K562 (cell line): ENCODE results near the gene LYPD6B. TPM values are rescaled to one million over a fixed set of nuclear protein-coding genes. Genes with fewer than 3 reads are reported as not detected.

ENCODE experiments used
- ATAC-seq: fragments of 200-7000 bp; cut with Tn5 transposase; 3 replicates; pipeline ENCODE4 v1.9.1; 2020; ENCODE audit warnings: moderate library complexity
- BruUV-seq: library from RNA; stranded (reverse); fragments of 400-500 nt; replicated peaks from 2 replicates; lab custom pipeline; 2021; lab: Mats Ljungman, UMichigan
- CTCF ChIA-PET: fragments of 300-600 bp; formaldehyde crosslinking; extraction: SDS; loops from one replicate; lab custom pipeline; 2021; ENCODE audit warnings: low intra/inter-chr PET ratio; lab: Yijun Ruan, JAX
- POLR2A ChIA-PET: fragments of 300-600, 350-650 bp; sonication (Branson Sonifier 250); formaldehyde crosslinking; extraction: SDS; loops from one replicate; lab custom pipeline; 2021; ENCODE audit warnings: antibody characterized with exemption, inconsistent platforms; lab: Yijun Ruan, JAX
- DNase-seq, 4 experiments: peaks; one replicate each; pipeline versions ENCODE4 v3.0.0 to v3.0.0-alpha.2; 2011 to 2018; ENCODE audit warnings: low spot score in 3 of 4, mixed read lengths in 3 of 4; ENCODE audit errors: extremely low read depth in 1 of 4
- FAIRE-seq: peaks from 2 replicates; lab custom pipeline; 2011; peaks lifted over from hg19 to GRCh38; lab: Jason Lieb, UNC
- H2AFZ ChIP-seq: 2 replicates; pipeline ENCODE4 v1.6.0; 2011; ENCODE audit warnings: low read depth, low read length, control low read depth, inconsistent platforms
- H3K27ac ChIP-seq: fragments of 200-600 bp; 3 replicates; pipeline ENCODE4 v1.8.0; 2011; ENCODE audit warnings: low read depth, mild to moderate bottlenecking, control low read depth, inconsistent platforms, low read length, moderate library complexity, mixed read lengths; ENCODE audit errors: extremely low read depth
- H3K27me3 ChIP-seq, 2 experiments: fragments of 300-600 bp in 1 of 2; 2 replicates in 1 of 2; 3 replicates in 1 of 2; pipeline versions ENCODE4 v1.6.0 to v1.8.0; 2011; ENCODE audit warnings: inconsistent platforms in 2 of 2, low read length in 2 of 2, mild to moderate bottlenecking in 1 of 2, mixed read lengths in 1 of 2, moderate library complexity in 1 of 2; ENCODE audit not compliant: control insufficient read depth in 2 of 2, insufficient read depth in 2 of 2
- H3K36me3 ChIP-seq: fragments of 300-600 bp; 3 replicates; pipeline ENCODE4 v1.8.0; 2011; ENCODE audit warnings: mild to moderate bottlenecking, low read length, inconsistent platforms; ENCODE audit not compliant: control insufficient read depth, insufficient read depth
- H3K4me1 ChIP-seq, 2 experiments: fragments of 200-600 bp in 1 of 2; replicated peaks in 1 of 2; 2 replicates in 1 of 2; 3 replicates in 1 of 2; pipeline versions ENCODE4 v1.5.1 to v1.8.0; 2011; ENCODE audit warnings: inconsistent platforms in 2 of 2, low read length in 2 of 2, mild to moderate bottlenecking in 1 of 2, mixed read lengths in 1 of 2, moderate library complexity in 1 of 2; ENCODE audit not compliant: control insufficient read depth in 2 of 2, insufficient read depth in 2 of 2
- H3K4me2 ChIP-seq: 2 replicates; pipeline ENCODE4 v1.6.1; 2011; ENCODE audit warnings: low read length, control low read depth, inconsistent platforms, mixed read lengths; ENCODE audit not compliant: insufficient read depth
- H3K4me3 ChIP-seq: fragments of 200-600 bp; sonication (generic), shearing (Covaris generic); 2 replicates; pipeline ENCODE4 v1.5.1; 2016; ENCODE audit warnings: control low read depth, inconsistent platforms
- H3K79me2 ChIP-seq: fragments of 200-600 bp; 3 replicates; pipeline ENCODE4 v1.8.0; 2011; ENCODE audit warnings: low read length, inconsistent platforms; ENCODE audit not compliant: control insufficient read depth, insufficient read depth
- H3K9ac ChIP-seq, 2 experiments: 2 replicates each; pipeline versions ENCODE4 v1.6.0 to v1.6.1; 2011; ENCODE audit warnings: low read depth in 2 of 2, low read length in 2 of 2, control low read depth in 1 of 2, inconsistent platforms in 1 of 2, mild to moderate bottlenecking in 1 of 2, mixed read lengths in 1 of 2; ENCODE audit not compliant: insufficient read depth in 1 of 2
- H3K9me1 ChIP-seq: one replicate; pipeline ENCODE4 v1.6.0; 2011; ENCODE audit warnings: inconsistent platforms, mild to moderate bottlenecking, low read length, moderate library complexity; ENCODE audit not compliant: control insufficient read depth, insufficient read depth
- H3K9me3 ChIP-seq: replicated peaks from 2 replicates; pipeline ENCODE4 v1.5.1; 2011; ENCODE audit warnings: low read depth, low read length, inconsistent platforms; ENCODE audit not compliant: control insufficient read depth, insufficient read depth
- H4K20me1 ChIP-seq: replicated peaks from 2 replicates; pipeline ENCODE4 v1.6.1; 2011; ENCODE audit warnings: low read length, inconsistent platforms, mixed read lengths; ENCODE audit not compliant: control insufficient read depth, insufficient read depth
- DDX20 ChIP-seq: fragments of 450-650 bp; IDR thresholded peaks from 2 replicates; pipeline ENCODE4 v1.6.1; 2016; ENCODE audit warnings: missing genetic modification characterization, low read depth, mild to moderate bottlenecking, missing compliant biosample characterization, moderate library complexity
- E4F1 ChIP-seq: fragments of 250-450 bp; sonication (Bioruptor Pico); IDR thresholded peaks from 2 replicates; pipeline ENCODE4 v1.5.0; 2021; ENCODE audit warnings: mild to moderate bottlenecking, borderline replicate concordance
- ETS2 ChIP-seq: IDR thresholded peaks from 2 replicates; pipeline ENCODE4 v1.6.1; 2016; ENCODE audit warnings: borderline replicate concordance, missing genetic modification characterization, mild to moderate bottlenecking, moderate library complexity, missing compliant biosample characterization; ENCODE audit not compliant: poor library complexity, severe bottlenecking
- PCBP2 ChIP-seq: fragments of 200-400 bp; formaldehyde crosslinking; IDR thresholded peaks from 2 replicates; pipeline ENCODE4 v1.6.1; 2018; ENCODE audit warnings: low read length, low read depth, mild to moderate bottlenecking, moderate library complexity; ENCODE audit not compliant: poor library complexity, severe bottlenecking
- SOX6 ChIP-seq: fragments of 450-650 bp; IDR thresholded peaks from 2 replicates; pipeline ENCODE4 v1.6.1; 2014; ENCODE audit warnings: mild to moderate bottlenecking
- SREBF1 ChIP-seq: fragments of 150-350 bp; IDR thresholded peaks from 2 replicates; pipeline ENCODE4 v1.6.1; 2014; ENCODE audit warnings: antibody characterized with exemption, low read depth, low read length, borderline replicate concordance
- XRCC5 ChIP-seq: fragments of 200-400 bp; formaldehyde crosslinking; IDR thresholded peaks from 2 replicates; pipeline ENCODE4 v1.6.1; 2017; ENCODE audit warnings: low read depth, mild to moderate bottlenecking, low read length
- ZC3H8 ChIP-seq: fragments of 450-650 bp; IDR thresholded peaks from 2 replicates; pipeline ENCODE4 v1.6.1; 2017
- WGBS: fragments of 100-300 bp; shearing (Covaris generic); methylation state at CpG from one replicate; pipeline ENCODE4 v1.1.6; 2016; ENCODE audit warnings: low coverage, mixed read lengths; ENCODE audit not compliant: insufficient coverage; ENCODE audit errors: missing lambda C conversion rate; 5-methylcytosine and 5-hydroxymethylcytosine counted together
- in situ Hi-C: fragments of 300-500 bp; cut with MboI; formaldehyde crosslinking; loops from 4 replicates; pipeline ENCODE4 v1.15.0; 2018; ENCODE audit warnings: inconsistent platforms, mixed read lengths
- intact Hi-C: fragments of 100-400 bp; cut with micrococcal nuclease; formaldehyde crosslinking; loops from 2 replicates; pipeline ENCODE4 v1.14.2; 2022
- polyA plus RNA-seq, 8 experiments: library from polyadenylated mRNA; depleted of rRNA in 4 of 8; stranded (reverse) in 5 of 8; unstranded in 3 of 8; fragments of >200 nt; fragmentation: Nextera tagmentation in 2 of 8; fragmentation: Illumina TruSeq in 1 of 8; extraction: Ambion mirVana in 2 of 8; extraction: Trizol in 1 of 8; gene quantifications; 2 replicates each; pipeline versions ENCODE4 v1.2.1 to v1.2.3, GENCODE V29; 2011 to 2014; ENCODE audit warnings: inconsistent platforms in 1 of 8, missing spikeins in 1 of 8
- total RNA-seq, 7 experiments: library from RNA; depleted of rRNA in 6 of 7; stranded (reverse); fragments of >200 nt in 6 of 7; fragmentation: Illumina TruSeq in 2 of 7; extraction: Trizol in 2 of 7; gene quantifications; 2 replicates each; pipeline versions ENCODE4 v1.2.1 to v1.2.3, GENCODE V29; 2011 to 2021; ENCODE audit warnings: low replicate concordance in 1 of 7

The LYPD6B gene
- total and polyA plus RNA-seq, 9 of the 15 experiments (the other 6 are each of a cell fraction or from before 2014, with no cell fraction given): not detected

DNA sequence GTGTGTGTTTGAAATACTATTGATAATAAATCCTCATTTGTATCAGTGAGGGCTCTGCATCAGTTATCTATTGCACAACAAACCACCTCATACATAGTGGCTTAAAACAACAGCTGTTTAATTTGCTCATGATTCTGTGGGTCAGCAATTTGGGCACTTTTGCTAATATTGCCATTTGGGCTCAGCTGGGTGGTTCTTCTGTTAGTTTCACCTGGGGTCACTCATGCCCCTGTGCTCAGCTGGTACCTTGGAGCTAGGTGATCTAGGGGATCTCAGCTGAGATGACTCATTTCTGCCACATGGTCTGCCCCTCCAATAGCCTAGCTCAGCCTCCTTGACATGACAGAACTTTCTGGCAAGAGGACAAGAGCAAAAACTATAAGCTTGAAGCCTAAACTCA, 126.3 kb downstream of the LYPD6B start (continued):
- no peak for TF ChIP-seq E4F1 (CRISPR knock-in tag)
- no peak for TF ChIP-seq ZC3H8
- TF ChIP-seq XRCC5: no peak
- TF ChIP-seq ETS2 (tag): no peak

GRCh38 chr2:149167001-149167780, 128.7 kb downstream of the LYPD6B start:
- intact Hi-C loops (no loop called here), in situ Hi-C loops (no loop called here)
- Histone ChIP-seq H4K20me1 (no peaks in the 10 kb centered on the region), H3K27ac (no peak overlapping the region), H3K4me2 (no peak overlapping the region), H3K27me3 (no peaks in the 10 kb centered on the region), H3K9ac (no peak overlapping the region), H3K79me2 (no peaks in the 10 kb centered on the region), H3K36me3 (no peaks in the 10 kb centered on the region), H3K4me3 (no peak overlapping the region), H3K4me1 (no peaks in the 10 kb centered on the region), H3K9me1 (no peaks in the 10 kb centered on the region), H2AFZ (no peak overlapping the region), H3K9me3 (no peaks in the 10 kb centered on the region)
- FAIRE-seq (no peak), DNase-seq (no peak), ATAC-seq (no peak)
- WGBS: under 1% methylated on average over 5 of the region's 5 CpGs
- CTCF ChIA-PET: interaction anchor here (0.7 kb wide), 1 partner anchor 74 kb away, joined by 6 read pairs; no protein-coding TSS in a partner anchor
- BruUV-seq: no TSS peak
- TF ChIP-seq SREBF1: no peak
- no peak for TF ChIP-seq PCBP2
- TF ChIP-seq DDX20 (tag): no peak
- TF ChIP-seq SOX6: no peak
- POLR2A ChIA-PET: interaction anchor here (0.7 kb wide), 1 partner anchor 17 kb away, joined by 3 read pairs; no protein-coding TSS in a partner anchor
